HEK293 (cell line): ENCODE results near the gene CACNB2.

Source experiments
- CTCF ChIA-PET: fragments of 350-600 bp; formaldehyde crosslinking; extraction: SDS; loops from one replicate; lab custom pipeline; 2021; ENCODE audit warnings: antibody characterized with exemption; lab: Yijun Ruan, JAX
- POLR2A ChIA-PET: fragments of 300-600 bp; formaldehyde crosslinking; extraction: SDS; loops from one replicate; lab custom pipeline; 2020; ENCODE audit warnings: antibody characterized with exemption, inconsistent platforms; lab: Yijun Ruan, JAX
- H3K27ac ChIP-seq: fragments of 200-500 bp; sonication (Bioruptor generic); 2 replicates; pipeline ENCODE4 v1.5.1; 2014; ENCODE audit warnings: low read depth, low read length, control low read depth, inconsistent platforms; ENCODE audit errors: extremely low read depth
- H3K36me3 ChIP-seq, 2 experiments: fragments of 200-500 bp in 1 of 2; sonication (Bioruptor generic) in 1 of 2; 1 replicate in 1 of 2; 2 replicates in 1 of 2; pipeline ENCODE4 v1.5.1; 2014 to 2017; ENCODE audit warnings: inconsistent platforms in 2 of 2, low read length in 2 of 2; ENCODE audit not compliant: control insufficient read depth in 2 of 2, insufficient read depth in 1 of 2
- H3K4me1 ChIP-seq: fragments of 200-500 bp; sonication (Bioruptor generic); 2 replicates; pipeline ENCODE4 v1.5.1; 2014; ENCODE audit warnings: mild to moderate bottlenecking, low read length, inconsistent platforms; ENCODE audit not compliant: control insufficient read depth, insufficient read depth
- H3K4me3 ChIP-seq: 2 replicates; pipeline ENCODE4 v1.5.1; 2011; ENCODE audit warnings: low read depth, mild to moderate bottlenecking, control low read depth, low read length, moderate library complexity
- H3K9me3 ChIP-seq: fragments of 200-500 bp; sonication (Bioruptor generic); 2 replicates; pipeline ENCODE4 v1.5.1; 2014; ENCODE audit warnings: low read depth, low read length, inconsistent platforms; ENCODE audit not compliant: control insufficient read depth, insufficient read depth
- BCL11B ChIP-seq: fragments of 450-650 bp; formaldehyde crosslinking; IDR thresholded peaks from 2 replicates; pipeline ENCODE4 v1.5.1; 2016; ENCODE audit warnings: low read depth, missing biosample characterization, missing genetic modification characterization
- EGR2 ChIP-seq: fragments of 450-650 bp; formaldehyde crosslinking; IDR thresholded peaks from 2 replicates; pipeline ENCODE4 v1.5.1; 2016; ENCODE audit warnings: low read depth, missing biosample characterization, missing genetic modification characterization
- HOXD13 ChIP-seq: sonication (generic); formaldehyde crosslinking; IDR thresholded peaks from 2 replicates; pipeline ENCODE4 v1.8.0; 2022; ENCODE audit warnings: missing genetic modification reagents, borderline replicate concordance
- KLF10 ChIP-seq: fragments of 450-650 bp; IDR thresholded peaks from 2 replicates; pipeline ENCODE4 v1.5.1; 2018; ENCODE audit warnings: missing biosample characterization, mild to moderate bottlenecking, missing genetic modification characterization
- KLF16 ChIP-seq: fragments of 450-650 bp; formaldehyde crosslinking; IDR thresholded peaks from 2 replicates; pipeline ENCODE4 v1.5.1; 2017; ENCODE audit warnings: missing biosample characterization, missing genetic modification characterization
- KLF7 ChIP-seq: fragments of 450-650 bp; formaldehyde crosslinking; IDR thresholded peaks from 2 replicates; pipeline ENCODE4 v1.5.1; 2016; ENCODE audit warnings: missing biosample characterization, missing genetic modification characterization, borderline replicate concordance
- PRDM1 ChIP-seq: fragments of 450-650 bp; formaldehyde crosslinking; IDR thresholded peaks from 2 replicates; pipeline ENCODE4; 2016; ENCODE audit warnings: missing biosample characterization, missing genetic modification characterization
- RBAK ChIP-seq: fragments of 450-650 bp; formaldehyde crosslinking; IDR thresholded peaks from 2 replicates; pipeline ENCODE4 v1.5.1; 2016; ENCODE audit warnings: missing biosample characterization, missing genetic modification characterization
- ZBTB1 ChIP-seq: fragments of 450-650 bp; formaldehyde crosslinking; IDR thresholded peaks from 2 replicates; pipeline ENCODE4 v1.5.1; 2016; ENCODE audit warnings: missing biosample characterization, missing genetic modification characterization
- ZBTB49 ChIP-seq: fragments of 450-650 bp; formaldehyde crosslinking; IDR thresholded peaks from 2 replicates; pipeline ENCODE4 v1.5.1; 2016; ENCODE audit warnings: missing biosample characterization, missing genetic modification characterization, low read depth
- ZFP37 ChIP-seq: fragments of 450-650 bp; formaldehyde crosslinking; IDR thresholded peaks from 2 replicates; pipeline ENCODE4 v1.5.1; 2016; ENCODE audit warnings: missing biosample characterization, missing genetic modification characterization
- ZNF211 ChIP-seq: fragments of 450-650 bp; formaldehyde crosslinking; IDR thresholded peaks from 2 replicates; pipeline ENCODE4 v1.5.1; 2016; ENCODE audit warnings: low read depth, missing biosample characterization, missing genetic modification characterization
- ZNF280D ChIP-seq: fragments of 450-650 bp; formaldehyde crosslinking; IDR thresholded peaks from 2 replicates; pipeline ENCODE4 v1.5.1; 2016; ENCODE audit warnings: missing biosample characterization, missing genetic modification characterization
- ZNF48 ChIP-seq: fragments of 450-650 bp; formaldehyde crosslinking; IDR thresholded peaks from 2 replicates; pipeline ENCODE4 v1.5.1; 2016; ENCODE audit warnings: missing biosample characterization, missing genetic modification characterization
- ZNF518A ChIP-seq: fragments of 450-650 bp; formaldehyde crosslinking; conservative IDR thresholded peaks from 2 replicates; pipeline ENCODE4 v1.5.1; 2016; ENCODE audit warnings: low read depth, missing biosample characterization, missing genetic modification characterization
- ZNF580 ChIP-seq: fragments of 450-650 bp; formaldehyde crosslinking; IDR thresholded peaks from 2 replicates; pipeline ENCODE4 v1.5.1; 2016; ENCODE audit warnings: missing biosample characterization, missing genetic modification characterization
- ZNF600 ChIP-seq: fragments of 450-650 bp; formaldehyde crosslinking; IDR thresholded peaks from 2 replicates; pipeline ENCODE4 v1.5.1; 2016; ENCODE audit warnings: missing biosample characterization, missing genetic modification characterization
- ZNF830 ChIP-seq: fragments of 450-650 bp; IDR thresholded peaks from 2 replicates; pipeline ENCODE4 v1.5.0; 2018; ENCODE audit warnings: missing biosample characterization, missing genetic modification characterization, low read depth, mild to moderate bottlenecking, moderate library complexity

Gene CACNB2

GRCh38 chr10:18557960-18558359 lies 417.7 kb downstream of the CACNB2 start (continued):
- TF ChIP-seq BCL11B (tag by site-specific recombination) (no peak), ZNF830 (tag by site-specific recombination) (no peak), HOXD13 (CRISPR knock-in tag) (no peak)
- TF ChIP-seq, all 188 proteins: peak for 0

GRCh38 chr10:18561861-18562551 lies 421.8 kb downstream of the CACNB2 start:
- Histone ChIP-seq H3K36me3 (peaks cover 18 to 20% of the 10 kb centered on the region in 2 experiments), H3K9me3 (no peaks in the 10 kb centered on the region; the same call in 1 of the 2 replicates), H3K4me3 (no peak overlapping the region), H3K27ac (no peak overlapping the region), H3K4me1 (no peaks in the 10 kb centered on the region)
- ChIA-PET CTCF (no interaction called here), POLR2A (no interaction called here)
- TF ChIP-seq ZNF600 (tag by site-specific recombination): peak; percentile 9; the same call in 1 of the 2 replicates
- no peak for TF ChIP-seq EGR2 (tag by site-specific recombination)

- Histone ChIP-seq H3K4me1 (no peaks in the 10 kb centered on the region), H3K36me3 (peaks cover 8 to 15% of the 10 kb centered on the region in 2 experiments), H3K27ac (no peak overlapping the region), H3K4me3 (no peak overlapping the region), H3K9me3 (no peaks in the 10 kb centered on the region; the same call in 1 of the 2 replicates)
- ChIA-PET POLR2A (no interaction called here), CTCF (no interaction called here)
- TF ChIP-seq KLF10 (tag by site-specific recombination) (no peak), RBAK (tag by site-specific recombination) (no peak), PRDM1 (tag by site-specific recombination) (peak; percentile 96), ZNF280D (tag by site-specific recombination) (no peak), KLF7 (tag by site-specific recombination) (no peak), ZNF48 (tag by site-specific recombination) (no peak), ZNF211 (no peak), ZNF518A (tag by site-specific recombination) (no peak), ZBTB49 (tag by site-specific recombination) (no peak), ZFP37 (tag by site-specific recombination) (no peak), KLF16 (tag by site-specific recombination) (no peak), BCL11B (tag by site-specific recombination) (no peak), ZNF580 (tag by site-specific recombination) (no peak), ZBTB1 (no peak), ZNF600 (tag by site-specific recombination) (peak; percentile 94)
Observed at GRCh38 chr10:18563003-18563726, 422.9 kb downstream of the CACNB2 start.
